A673 (cell line): ENCODE data around the gene NAV2. TPM values are rescaled to one million over a fixed set of nuclear protein-coding genes. Genes with fewer than 3 reads are reported as not detected.

Experiments
- BruUV-seq: library from RNA; stranded (reverse); fragments of 400-500 nt; replicated peaks from 2 replicates; lab custom pipeline; 2021; lab: Mats Ljungman, UMichigan
- CTCF ChIA-PET: fragments of 300-600 bp; sonication (Branson Sonifier 250); formaldehyde crosslinking; loops from one replicate; lab custom pipeline; 2022; ENCODE audit warnings: antibody characterized with exemption; lab: Charles Lee
- POLR2A ChIA-PET: fragments of 300-600 bp; sonication (Branson Sonifier 250); formaldehyde crosslinking; loops from one replicate; lab custom pipeline; 2022; ENCODE audit warnings: antibody characterized with exemption; ENCODE audit not compliant: low non-redundant PET; lab: Charles Lee
- DNase-seq: peaks from one replicate; pipeline ENCODE4 v3.0.0-alpha.2; 2015; ENCODE audit warnings: low spot score
- H3K27ac ChIP-seq: fragments of 200-600 bp; sonication (generic); 2 replicates; pipeline ENCODE4 v1.5.1; 2016; ENCODE audit warnings: mixed run types, low read depth, mild to moderate bottlenecking, mixed read lengths, antibody characterized with exemption, low read length; ENCODE audit not compliant: poor library complexity, severe bottlenecking
- H3K27me3 ChIP-seq: fragments of 200-600 bp; sonication (generic); replicated peaks from 2 replicates; pipeline ENCODE4 v1.6.1; 2017; ENCODE audit warnings: mixed run types, low read depth, mild to moderate bottlenecking, mixed read lengths, antibody characterized with exemption, low read length; ENCODE audit not compliant: insufficient read depth, poor library complexity
- H3K36me3 ChIP-seq: fragments of 200-600 bp; sonication (generic); 2 replicates; pipeline ENCODE4 v1.6.1; 2016; ENCODE audit warnings: mixed run types, mild to moderate bottlenecking, mixed read lengths, antibody characterized with exemption, low read length; ENCODE audit not compliant: insufficient read depth, poor library complexity, severe bottlenecking
- H3K4me1 ChIP-seq: fragments of 200-600 bp; sonication (generic); 2 replicates; pipeline ENCODE4 v1.6.1; 2017; ENCODE audit warnings: mixed run types, mild to moderate bottlenecking, mixed read lengths, antibody characterized with exemption, low read length; ENCODE audit not compliant: insufficient read depth, poor library complexity, severe bottlenecking
- H3K4me3 ChIP-seq: fragments of 200-600 bp; sonication (generic); 2 replicates; pipeline ENCODE4 v1.5.1; 2016; ENCODE audit warnings: low read depth, mixed run types, mild to moderate bottlenecking, mixed read lengths, low read length; ENCODE audit not compliant: poor library complexity, severe bottlenecking
- H3K9me3 ChIP-seq: fragments of 200-600 bp; sonication (generic); 2 replicates; pipeline ENCODE4 v1.6.1; 2016; ENCODE audit warnings: mixed run types, low read depth, mild to moderate bottlenecking, mixed read lengths, antibody characterized with exemption, low read length; ENCODE audit not compliant: poor library complexity, severe bottlenecking
- CTCF ChIP-seq: fragments of 300-800, 200-600 bp; sonication (generic); conservative IDR thresholded peaks from 2 replicates; pipeline ENCODE4 v1.5.1; 2017; ENCODE audit warnings: low read depth, mild to moderate bottlenecking, antibody characterized with exemption, low read length, moderate library complexity, mixed read lengths
- EZH2 ChIP-seq: fragments of 200-600 bp; sonication (generic); IDR thresholded peaks from 2 replicates; pipeline ENCODE4 v1.6.1; 2017; ENCODE audit warnings: borderline replicate concordance, low read depth, mild to moderate bottlenecking, mixed read lengths, antibody characterized with exemption, low read length; ENCODE audit not compliant: poor library complexity, severe bottlenecking
- intact Hi-C: fragments of 100-400 bp; cut with micrococcal nuclease; formaldehyde crosslinking; loops from one replicate; pipeline ENCODE4 v1.10.0; 2022; ENCODE audit not compliant: unreplicated experiment
- total RNA-seq: library from RNA; stranded (reverse); gene quantifications from 2 replicates; pipeline ENCODE4 v1.2.3, GENCODE V29; 2021

The NAV2 gene
- total RNA-seq, 1 experiment from 2014 or later = not detected

GRCh38 chr11:19766206-19766605, 53.6 kb downstream of the NAV2 start:
- DNase-seq = no peak
- TF ChIP-seq CTCF (no peak), EZH2 (no peak)
- no peaks in the 10 kb centered on the region for H3K4me1 ChIP-seq
- no peaks in the 10 kb centered on the region for H3K36me3 ChIP-seq
- ChIA-PET POLR2A (no interaction called here), CTCF (no interaction called here)
- no peak overlapping the region for H3K27ac ChIP-seq
- H3K9me3 ChIP-seq = no peaks in the 10 kb centered on the region
- intact Hi-C loops = no loop called here
- no peaks in the 10 kb centered on the region for H3K27me3 ChIP-seq
- BruUV-seq = no TSS peak
- no peak overlapping the region for H3K4me3 ChIP-seq

DNA sequence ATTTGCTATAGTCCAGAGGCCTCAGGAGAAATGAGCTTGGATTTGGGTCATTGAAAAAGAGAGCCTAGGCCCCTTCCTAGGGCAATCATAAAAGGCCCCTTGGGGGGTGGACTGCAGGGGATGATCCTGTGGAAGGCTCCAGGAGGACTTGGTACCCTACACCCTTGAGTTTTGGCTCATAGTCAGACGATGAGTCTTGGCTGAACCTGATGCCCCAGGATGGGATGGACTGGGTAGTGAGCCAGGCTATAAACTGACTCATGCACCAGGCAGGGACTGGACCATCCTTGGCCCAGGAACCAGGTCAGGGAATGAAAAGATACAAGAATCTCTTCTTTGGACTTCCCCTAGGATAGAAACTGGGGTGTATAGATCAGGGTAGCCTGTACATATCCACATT, 54.2 kb downstream of the NAV2 start:
- ChIA-PET CTCF (no interaction called here), POLR2A (no interaction called here)
- no peaks in the 10 kb centered on the region for H3K36me3 ChIP-seq
- BruUV-seq = no TSS peak
- TF ChIP-seq EZH2 (no peak), CTCF (no peak)
- DNase-seq = no peak
- H3K9me3 ChIP-seq = no peaks in the 10 kb centered on the region
- no peaks in the 10 kb centered on the region for H3K27me3 ChIP-seq
- no peaks in the 10 kb centered on the region for H3K4me1 ChIP-seq
- intact Hi-C loops = no loop called here
- H3K27ac ChIP-seq = no peak overlapping the region
- no peak overlapping the region for H3K4me3 ChIP-seq

DNA sequence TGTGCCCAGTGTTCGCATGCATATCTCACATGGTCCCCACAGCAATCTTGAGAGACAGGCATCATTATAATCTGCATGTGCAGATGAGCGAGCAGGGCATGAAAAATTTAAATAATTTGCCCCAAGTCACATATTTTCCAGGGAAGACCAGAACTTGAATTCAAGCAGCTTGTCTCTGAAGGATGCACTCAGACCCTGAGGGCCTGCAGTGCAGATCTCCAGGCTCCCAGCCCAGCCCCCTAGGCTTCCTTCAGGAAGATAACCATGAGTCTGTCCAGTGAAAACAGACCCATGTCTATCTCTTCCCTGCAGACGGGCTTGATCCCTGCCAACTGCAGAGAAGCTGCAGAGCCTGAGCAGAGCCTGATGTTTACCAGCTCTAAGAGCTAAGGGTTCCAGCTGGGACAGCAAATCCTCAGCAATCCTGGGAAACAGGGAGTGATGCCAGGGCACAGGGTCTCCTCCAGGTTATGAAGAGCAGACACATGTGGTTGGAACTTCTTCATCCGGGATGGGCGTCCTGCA, 55.1 kb downstream of the NAV2 start:
- no peaks in the 10 kb centered on the region for H3K9me3 ChIP-seq
- H3K4me1 ChIP-seq = no peaks in the 10 kb centered on the region
- no peaks in the 10 kb centered on the region for H3K27me3 ChIP-seq
- H3K36me3 ChIP-seq = no peaks in the 10 kb centered on the region
- H3K4me3 ChIP-seq = no peak overlapping the region
- POLR2A ChIA-PET = no interaction called here
- DNase-seq = no peak
- no TSS peak for BruUV-seq
- CTCF ChIA-PET = no interaction called here
- intact Hi-C loops = no loop called here
- H3K27ac ChIP-seq = no peak overlapping the region
- TF ChIP-seq CTCF (no peak), EZH2 (no peak)
